Transverse colon (tissue), 4 donors: ENCODE data around the gene IL10RA.

Source experiments
- CTCF ChIP-seq, 5 experiments: fragments of 200-600 bp in 3 of 5; fragments of 450-650 bp in 2 of 5; sonication (generic) in 3 of 5; IDR thresholded peaks; 1 replicate in 2 of 5; 2 replicates in 3 of 5; pipeline ENCODE4 v1.5.1; 2016 to 2017; ENCODE audit warnings: antibody characterized with exemption in 5 of 5, inconsistent platforms in 3 of 5, mild to moderate bottlenecking in 2 of 5, moderate library complexity in 1 of 5
- POLR2A ChIP-seq: fragments of 450-650 bp; IDR thresholded peaks from one replicate; pipeline ENCODE4 v1.6.1; 2016; ENCODE audit warnings: antibody characterized with exemption, mild to moderate bottlenecking, moderate library complexity
- POLR2AphosphoS5 ChIP-seq, 3 donors: sonication (generic); formaldehyde crosslinking; IDR thresholded peaks; one replicate each; pipeline ENCODE4 v1.6.1; 2016; ENCODE audit warnings: antibody characterized with exemption in 3 of 3

DNA sequence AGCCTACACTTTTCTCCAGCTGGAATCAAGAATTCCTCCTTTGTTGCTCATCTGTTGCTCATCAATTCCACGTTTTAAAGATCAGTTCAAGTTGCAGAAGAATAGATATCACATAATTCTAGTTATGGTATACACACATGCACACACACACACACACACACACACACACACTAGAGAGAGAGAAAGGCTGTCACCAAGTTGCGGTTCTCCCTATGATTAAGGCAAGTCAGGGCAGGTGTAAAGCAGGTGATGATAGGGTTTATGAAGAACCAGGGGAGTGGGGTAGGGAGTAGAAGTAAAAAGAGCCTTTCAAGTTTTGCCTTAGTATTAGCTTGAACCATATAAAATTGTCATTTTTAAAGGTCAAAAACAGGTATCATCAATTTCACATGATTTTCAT is 59.0 kb downstream of the IL10RA start:
- TF ChIP-seq CTCF (IDR thresholded peaks at IDR 0.05) (no peak), POLR2AphosphoS5 (IDR thresholded peaks at IDR 0.05) (no peak), POLR2A (no peak)
